ENCODE results near the gene KRT12.

DNA sequence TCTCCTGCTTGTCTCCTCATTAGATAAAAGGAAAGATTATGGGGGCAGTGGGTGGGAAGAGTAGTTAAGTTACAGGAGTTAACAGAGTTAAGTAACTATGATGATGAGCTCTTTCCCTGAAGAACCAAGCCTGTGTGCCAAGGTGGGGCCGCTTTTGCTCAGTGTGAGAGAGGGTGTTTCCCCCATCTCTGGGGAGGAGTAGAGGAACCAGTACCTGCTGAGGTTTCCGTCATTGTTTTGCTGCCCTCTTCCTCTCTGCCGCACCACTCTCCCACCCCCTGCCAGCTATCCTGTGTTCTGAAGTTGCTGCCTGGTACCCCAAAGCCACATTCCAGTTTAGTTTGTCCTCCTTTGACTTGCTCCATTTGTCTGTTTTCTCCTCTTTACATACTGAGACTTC is 23.8 kb downstream of the KRT12 start:
- TF ChIP-seq, protein P1, sequence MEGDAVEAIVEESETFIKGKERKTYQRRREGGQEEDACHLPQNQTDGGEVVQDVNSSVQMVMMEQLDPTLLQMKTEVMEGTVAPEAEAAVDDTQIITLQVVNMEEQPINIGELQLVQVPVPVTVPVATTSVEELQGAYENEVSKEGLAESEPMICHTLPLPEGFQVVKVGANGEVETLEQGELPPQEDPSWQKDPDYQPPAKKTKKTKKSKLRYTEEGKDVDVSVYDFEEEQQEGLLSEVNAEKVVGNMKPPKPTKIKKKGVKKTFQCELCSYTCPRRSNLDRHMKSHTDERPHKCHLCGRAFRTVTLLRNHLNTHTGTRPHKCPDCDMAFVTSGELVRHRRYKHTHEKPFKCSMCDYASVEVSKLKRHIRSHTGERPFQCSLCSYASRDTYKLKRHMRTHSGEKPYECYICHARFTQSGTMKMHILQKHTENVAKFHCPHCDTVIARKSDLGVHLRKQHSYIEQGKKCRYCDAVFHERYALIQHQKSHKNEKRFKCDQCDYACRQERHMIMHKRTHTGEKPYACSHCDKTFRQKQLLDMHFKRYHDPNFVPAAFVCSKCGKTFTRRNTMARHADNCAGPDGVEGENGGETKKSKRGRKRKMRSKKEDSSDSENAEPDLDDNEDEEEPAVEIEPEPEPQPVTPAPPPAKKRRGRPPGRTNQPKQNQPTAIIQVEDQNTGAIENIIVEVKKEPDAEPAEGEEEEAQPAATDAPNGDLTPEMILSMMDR (IDR thresholded peaks at IDR 0.05) = no peak
- TF ChIP-seq EP300 (IDR thresholded peaks at IDR 0.05) = no peak
